DMS 273 treated with DMSO at 0.1 percent for 48 hours (cell line): ENCODE data around the gene UXS1.
"Not testable (repeated sequence)": the region's sequence is repeated elsewhere in the genome, so short reads cannot be mapped to it uniquely, and the experiment has no call there.

Source experiments
- DNase-seq: peaks from one replicate; lab custom pipeline; 2025; lab: John Stamatoyannopoulos, UW

Gene UXS1

GRCh38 chr2:106193977-106194778 is at the start of gene UXS1:
Gene UXS1, minus strand, starts transcription at chr2:106194301. Its CDS starts 60 bp downstream, at chr2:106194241.
- DNase-seq, result peak; percentile 88

- DNase-seq, result not testable (repeated sequence)
Observed at GRCh38 chr2:106239491-106239890, 45.4 kb upstream of the UXS1 start.

GRCh38 chr2:106235392-106235791 is 41.3 kb upstream of the UXS1 start:
- not testable (repeated sequence) for DNase-seq

DNA sequence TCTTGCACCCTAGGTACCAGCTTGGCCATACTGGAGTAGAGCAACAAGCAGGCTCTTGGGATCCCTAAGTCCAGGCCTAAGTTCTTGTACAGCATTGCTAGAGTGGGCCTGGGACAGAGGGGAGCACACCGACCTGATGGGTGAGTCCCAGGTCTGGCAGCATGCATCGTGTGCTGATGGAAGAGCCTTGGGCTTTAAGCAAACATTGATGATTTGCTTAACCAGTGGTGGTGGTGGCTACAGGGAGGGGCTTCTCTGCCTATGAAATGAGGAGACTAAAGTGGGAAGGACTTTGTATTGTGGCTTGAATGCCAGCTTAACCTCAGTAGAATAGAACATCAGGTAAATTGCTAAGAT is 39.2 kb upstream of the UXS1 start:
- DNase-seq, result no peak

GRCh38 chr2:106232638-106233349 is 38.7 kb upstream of the UXS1 start:
- no peak for DNase-seq

DNA sequence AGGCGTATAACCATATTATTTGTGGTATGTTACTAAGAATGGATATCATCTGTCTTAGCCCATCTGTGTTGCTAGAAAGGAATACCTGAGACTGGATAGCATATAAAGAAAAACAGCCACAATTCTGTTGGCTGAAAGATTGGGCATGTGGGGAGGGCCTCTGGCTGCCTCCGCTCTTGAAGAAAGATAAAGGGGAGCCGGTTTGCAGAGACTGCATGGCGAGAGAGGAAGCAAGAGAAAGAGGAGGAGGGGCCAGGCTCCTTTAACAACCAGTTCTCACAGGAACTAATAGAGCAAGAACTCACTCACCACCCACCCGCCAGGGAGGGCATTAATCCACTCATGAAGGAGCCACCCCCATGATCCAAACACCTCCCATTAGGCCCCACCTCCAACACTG is 29.2 kb upstream of the UXS1 start:
- DNase-seq, result no peak

DNA sequence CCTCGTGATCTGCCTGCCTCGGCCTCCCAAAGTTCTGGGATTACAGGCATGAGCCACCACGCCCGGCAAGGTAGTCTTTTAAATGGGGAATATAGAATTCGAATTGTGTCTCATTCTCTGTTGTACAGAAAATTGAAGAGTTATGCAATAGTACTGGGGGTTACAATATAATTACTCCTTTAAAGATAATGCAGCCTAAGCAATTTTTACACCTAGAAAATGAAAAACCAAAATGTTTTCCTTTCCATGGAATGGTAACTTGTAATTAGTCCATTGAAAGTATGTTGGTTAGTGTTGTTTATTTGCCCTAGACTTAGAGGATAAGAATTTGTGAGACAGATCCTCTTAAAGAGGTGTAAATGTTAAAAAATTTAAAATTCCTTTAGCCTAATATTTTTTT is 28.0 kb upstream of the UXS1 start:
- not testable (repeated sequence) for DNase-seq

- DNase-seq, result no peak
Observed at GRCh38 chr2:106219813-106220212, 25.7 kb upstream of the UXS1 start.

DNA sequence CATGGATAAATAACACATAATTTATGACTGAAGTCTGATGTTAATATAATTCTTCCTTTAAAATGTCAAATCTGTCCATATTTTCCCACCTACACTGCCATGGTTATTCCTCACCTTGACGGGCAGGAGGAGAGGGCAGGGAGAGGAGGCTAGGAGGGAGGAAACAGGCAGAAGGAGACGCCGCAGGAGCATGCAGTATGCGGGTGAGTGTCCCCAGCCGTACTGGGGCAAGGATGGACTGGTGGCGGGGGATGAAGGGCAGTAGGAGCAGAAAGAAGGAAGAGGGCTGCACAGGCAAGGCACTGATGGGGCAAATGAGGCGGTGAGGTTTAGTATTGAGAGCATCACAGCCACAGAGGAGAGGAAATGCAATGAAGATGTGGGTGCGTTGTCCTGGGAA is 25.1 kb upstream of the UXS1 start:
- DNase-seq, result not testable (repeated sequence)

DNA sequence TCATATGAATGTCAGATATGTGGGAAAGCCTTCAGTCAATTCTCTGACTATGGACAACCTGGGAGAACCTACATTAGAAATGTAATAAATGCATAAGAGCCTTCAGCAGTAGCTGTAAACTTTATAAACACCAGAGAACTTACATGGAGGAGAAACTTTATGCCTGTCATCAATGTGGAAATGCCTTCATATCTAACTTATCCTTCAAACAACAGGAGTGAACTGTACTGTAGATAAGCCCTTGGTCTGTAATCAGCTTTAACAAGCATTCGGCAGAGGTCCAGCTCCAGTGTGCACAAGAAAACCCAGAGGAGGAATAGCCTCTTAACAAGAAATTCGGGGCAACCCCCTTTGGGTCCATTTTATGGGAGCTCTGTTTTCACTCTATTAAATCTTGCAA is 14.8 kb upstream of the UXS1 start:
- no peak for DNase-seq

GRCh38 chr2:106208399-106208798 is 14.3 kb upstream of the UXS1 start:
- DNase-seq, result no peak

GRCh38 chr2:106207246-106207645 is 13.1 kb upstream of the UXS1 start:
- DNase-seq, result no peak

GRCh38 chr2:106205488-106205887 is 11.4 kb upstream of the UXS1 start:
- DNase-seq, result no peak

DNA sequence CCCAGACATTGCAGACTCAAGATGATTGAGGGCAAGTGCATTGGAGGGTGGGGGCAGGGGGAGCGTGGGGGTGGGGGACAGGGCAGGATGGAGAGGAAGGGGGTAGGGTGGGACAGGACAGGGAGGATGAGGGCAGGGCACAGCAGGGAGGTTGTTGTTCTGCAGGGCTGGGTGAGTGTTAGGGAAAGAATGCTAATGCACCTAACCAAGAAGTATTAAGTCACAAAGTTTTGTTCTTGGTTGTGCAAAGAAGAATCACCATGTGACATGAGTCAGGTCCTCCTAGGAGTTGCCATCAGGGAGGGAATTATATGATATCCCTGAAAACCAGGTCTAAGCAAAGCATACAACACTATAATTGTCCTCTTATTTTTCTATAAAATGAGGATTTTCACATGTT is 10.4 kb upstream of the UXS1 start:
- DNase-seq, result not testable (repeated sequence)

DNA sequence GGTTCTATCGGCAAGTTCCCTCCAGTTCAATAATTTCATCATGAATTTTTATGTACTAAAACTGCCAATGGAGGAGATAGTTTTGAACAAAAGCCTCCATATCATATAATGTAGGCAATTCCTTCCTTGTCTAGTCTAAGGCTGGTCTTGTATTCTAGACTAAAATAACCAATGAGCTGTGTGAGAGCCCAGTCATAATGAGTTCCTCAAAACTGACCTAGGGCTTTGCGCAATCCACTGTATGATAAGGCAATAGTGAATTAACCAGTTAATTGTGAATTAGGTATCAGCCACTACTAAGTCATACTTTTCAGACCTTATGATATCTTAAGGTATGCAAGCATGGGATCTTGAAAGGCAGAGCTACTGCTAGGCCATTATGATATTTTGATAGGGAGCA is 7.6 kb upstream of the UXS1 start:
- DNase-seq, result no peak

DNA sequence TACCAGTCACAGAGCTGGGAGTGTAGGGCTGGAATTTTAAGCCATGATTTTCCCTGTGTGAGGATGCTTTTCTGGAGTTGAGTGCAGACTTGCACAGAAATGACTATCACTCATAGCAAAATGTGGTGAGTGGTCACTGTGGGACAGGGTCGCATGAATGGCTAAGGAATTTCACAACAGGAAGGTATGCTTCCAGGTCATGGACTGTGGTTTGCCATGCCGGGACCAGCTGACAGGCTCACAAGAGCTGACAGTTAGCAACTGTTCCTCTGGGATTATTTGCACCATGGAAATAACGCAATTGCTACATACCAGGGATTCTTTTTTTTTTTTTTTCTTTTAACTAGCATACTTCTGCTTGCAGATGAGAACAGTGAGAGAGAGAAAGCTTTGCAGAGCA is 3.8 kb upstream of the UXS1 start:
- DNase-seq, result no peak

- DNase-seq, result no peak
Observed at GRCh38 chr2:106195981-106196380, 1.9 kb upstream of the UXS1 start.

GRCh38 chr2:106195456-106195855 is 1.4 kb upstream of the UXS1 start:
- DNase-seq, result no peak

- DNase-seq, result no peak
Observed at GRCh38 chr2:106193690-106193976, 468 bp downstream of the UXS1 start.

DNA sequence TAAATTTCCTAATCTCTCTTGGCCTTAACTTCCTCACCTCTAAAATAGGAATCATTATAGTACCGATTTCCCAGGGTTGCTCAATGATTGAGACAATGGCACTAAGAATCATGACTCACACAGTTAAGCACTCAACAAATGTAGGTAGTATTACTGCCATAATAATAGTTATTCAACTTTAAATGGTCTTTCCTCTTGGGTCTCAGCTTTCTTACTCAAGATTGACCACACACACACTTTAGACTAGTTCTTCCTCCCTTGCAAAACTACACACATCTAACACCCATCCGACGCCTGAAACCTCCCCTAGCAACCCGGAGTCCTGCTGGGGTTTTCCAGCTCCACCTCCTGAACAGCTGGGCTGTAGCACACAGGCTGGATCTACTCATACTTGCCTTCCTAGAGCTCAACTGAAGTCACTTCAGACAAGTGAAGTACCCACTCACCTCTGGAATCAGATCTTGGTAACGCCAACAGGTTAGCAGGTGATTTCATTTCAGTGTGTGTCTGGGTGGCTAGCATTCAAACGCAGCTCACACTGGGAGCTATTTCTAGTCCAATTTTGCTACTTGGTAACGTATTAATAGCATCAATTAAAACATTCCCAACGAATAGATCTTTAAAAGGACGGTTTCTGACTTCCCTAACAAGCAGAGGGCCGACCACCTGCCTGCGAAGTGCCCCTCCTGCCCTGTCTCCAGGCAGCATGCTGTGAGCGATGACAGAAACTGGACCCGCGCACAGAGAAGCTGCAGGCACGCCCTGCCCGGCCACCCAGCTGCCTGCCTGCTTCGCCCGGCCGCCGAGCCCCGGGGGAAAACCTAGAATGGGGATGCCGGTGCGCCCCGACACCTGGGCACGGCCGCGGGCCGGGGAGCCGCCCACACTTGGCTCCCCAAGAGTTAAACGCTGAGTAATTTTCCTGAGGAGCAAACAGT is 1.1 kb downstream of the UXS1 start:
- DNase-seq, result peak; percentile 10

DNA sequence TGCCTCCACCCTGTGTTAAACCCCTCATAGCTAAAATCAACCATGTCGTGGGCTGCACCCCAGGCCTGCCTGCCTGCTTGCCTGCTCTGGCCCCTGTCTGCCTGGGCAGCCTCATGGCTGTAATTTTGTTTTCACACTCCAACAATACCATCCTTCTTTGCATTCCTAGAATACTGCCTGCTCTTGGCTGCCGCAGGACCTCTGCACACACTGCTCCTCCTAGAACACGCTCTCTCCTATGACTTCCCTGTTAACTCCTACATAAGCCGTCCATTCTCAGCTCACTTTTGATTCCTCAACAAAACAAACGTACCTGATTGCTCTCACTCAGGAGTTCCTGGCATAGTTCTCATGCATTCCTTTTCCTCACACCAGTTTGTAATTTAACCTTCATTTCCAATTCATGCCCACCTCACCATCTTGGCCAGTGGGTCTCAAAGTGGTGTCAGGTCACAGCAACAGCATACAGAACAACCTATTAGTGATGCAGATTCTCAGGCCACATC is 2.5 kb downstream of the UXS1 start:
- no peak for DNase-seq

DNA sequence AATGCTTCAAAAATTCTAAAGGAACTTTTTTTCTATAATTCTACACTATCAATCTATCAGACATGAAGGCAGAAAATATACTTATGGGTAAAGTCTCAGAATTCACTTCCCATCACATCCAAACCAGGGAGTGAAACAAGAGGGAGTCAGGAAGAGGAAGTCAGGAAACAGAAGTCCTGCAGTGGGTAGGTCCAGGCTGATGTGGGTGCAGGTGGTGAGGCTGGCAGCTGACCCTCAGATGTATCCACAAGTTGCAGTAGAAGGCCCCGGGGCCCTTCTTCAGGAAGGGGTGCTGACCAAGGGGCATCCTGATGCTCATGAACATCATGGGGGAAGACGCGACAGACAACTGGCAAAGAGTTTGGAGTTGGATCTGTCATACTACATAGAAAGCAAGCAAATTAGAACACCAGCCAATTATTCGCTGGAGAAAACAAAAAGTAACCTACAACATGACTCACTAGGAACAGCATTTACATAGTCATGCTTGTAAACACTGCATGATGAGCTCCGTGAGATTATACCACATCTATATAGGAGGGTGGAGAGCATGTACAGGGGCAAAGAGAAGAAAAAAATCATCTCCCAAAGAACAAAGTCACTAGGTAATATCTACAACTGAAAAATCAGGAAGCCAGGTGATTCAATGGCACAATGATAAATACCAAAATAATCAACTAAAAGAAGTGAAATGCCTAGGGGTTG is 4.2 kb downstream of the UXS1 start:
- DNase-seq, result no peak
